GM06990 (cell line): Measurements from ENCODE around the gene DCDC1.

ENCODE experiments used
- DNase-seq: peaks from one replicate; pipeline ENCODE4 v3.0.0-alpha.2; 2011; ENCODE audit not compliant: insufficient read length; ENCODE audit errors: extremely low read depth
- H3K27me3 ChIP-seq: replicated peaks from 2 replicates; pipeline ENCODE4 v1.6.0; 2011; ENCODE audit warnings: low read length; ENCODE audit not compliant: control insufficient read depth, insufficient read depth
- H3K36me3 ChIP-seq: 2 replicates; pipeline ENCODE4 v1.5.1; 2011; ENCODE audit warnings: low read length; ENCODE audit not compliant: control insufficient read depth, insufficient read depth
- H3K4me3 ChIP-seq: replicated peaks from 2 replicates; pipeline ENCODE4 v1.5.1; 2011; ENCODE audit warnings: low read depth, mild to moderate bottlenecking, control low read depth, low read length
- CTCF ChIP-seq: IDR thresholded peaks from 2 replicates; pipeline ENCODE4 v1.5.1; 2011; ENCODE audit warnings: low read length, control low read depth, mild to moderate bottlenecking, inconsistent platforms; ENCODE audit not compliant: insufficient read depth, poor library complexity, severe bottlenecking

The DCDC1 gene

GRCh38 chr11:30984827-30985226, 384.7 kb downstream of the DCDC1 start:
- Histone ChIP-seq H3K36me3 (no peaks in the 10 kb centered on the region), H3K4me3 (no peak overlapping the region), H3K27me3 (no peaks in the 10 kb centered on the region)
- no peak for DNase-seq
- no peak for TF ChIP-seq CTCF

- Histone ChIP-seq H3K4me3 (no peak overlapping the region), H3K27me3 (no peaks in the 10 kb centered on the region), H3K36me3 (no peaks in the 10 kb centered on the region)
- no peak for DNase-seq
- no peak for TF ChIP-seq CTCF
These were observed 385.1 kb downstream of the DCDC1 start for GRCh38 chr11:30984442-30984816.

DNA sequence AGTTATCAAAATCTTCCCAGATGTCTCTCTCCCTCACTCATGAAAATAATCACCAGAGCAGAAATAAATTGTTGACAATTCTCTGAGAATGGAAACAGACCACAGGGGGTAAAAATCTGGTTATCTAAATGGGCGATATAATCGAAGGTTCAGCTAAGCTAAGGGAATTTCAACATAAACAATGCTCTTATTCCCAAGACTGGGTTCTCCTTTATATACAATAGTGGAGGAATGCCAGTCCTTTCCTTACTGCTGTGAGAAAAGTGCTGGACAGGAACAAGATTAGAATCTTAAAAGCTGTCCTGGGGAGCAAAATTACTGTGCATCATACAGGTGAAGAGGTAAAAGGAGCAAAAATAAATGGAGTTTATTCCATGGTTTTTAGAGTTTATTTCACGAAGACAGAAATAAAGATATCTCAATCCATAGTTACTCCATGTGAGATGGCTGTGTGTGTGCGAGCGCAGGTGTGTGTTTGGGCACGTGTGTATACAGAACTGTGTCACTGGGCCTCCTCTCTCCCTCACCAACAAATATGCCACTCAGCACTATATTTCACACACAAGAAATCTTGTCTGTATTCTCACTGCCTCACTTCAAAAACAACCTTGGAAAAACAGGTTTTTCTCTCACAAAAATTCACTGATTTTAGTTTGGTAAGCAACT, 385.6 kb downstream of the DCDC1 start:
- Histone ChIP-seq H3K4me3 (no peak overlapping the region), H3K27me3 (no peaks in the 10 kb centered on the region), H3K36me3 (no peaks in the 10 kb centered on the region)
- TF ChIP-seq CTCF, result no peak
- no peak for DNase-seq

DNA sequence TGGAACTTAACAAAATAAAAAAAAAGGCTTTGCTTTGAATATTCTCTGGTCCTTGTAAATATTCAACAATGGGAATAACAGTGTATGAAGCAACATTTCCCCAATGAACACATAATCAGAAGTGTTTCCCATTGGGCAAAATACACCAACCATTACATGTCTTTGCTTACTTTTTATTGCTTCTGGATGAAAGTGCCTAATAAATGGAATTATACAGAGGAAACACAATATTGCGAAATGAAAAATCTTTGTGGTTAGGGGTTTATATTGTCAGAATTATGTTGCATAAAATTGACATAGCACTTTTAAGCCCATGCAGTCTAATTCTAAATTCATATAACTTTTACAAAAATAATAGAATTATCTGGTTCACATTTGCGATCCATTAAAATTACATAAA, 386.4 kb downstream of the DCDC1 start:
- DNase-seq, result no peak
- H3K27me3 ChIP-seq, result no peaks in the 10 kb centered on the region
- H3K36me3 ChIP-seq, result no peaks in the 10 kb centered on the region
- TF ChIP-seq CTCF, result no peak
- no peak overlapping the region for H3K4me3 ChIP-seq

GRCh38 chr11:30967579-30967978, 402.0 kb downstream of the DCDC1 start:
- Histone ChIP-seq H3K27me3 (no peaks in the 10 kb centered on the region), H3K36me3 (no peaks in the 10 kb centered on the region), H3K4me3 (no peak overlapping the region)
- no peak for TF ChIP-seq CTCF
- no peak for DNase-seq
